HUES64 (cell line): Measurements from ENCODE around the gene TWF2.

Experiments
- H3K27ac ChIP-seq: 2 replicates; pipeline ENCODE4 v1.7.0; 2013; ENCODE audit warnings: low read depth, low read length, inconsistent platforms
- H3K27me3 ChIP-seq: 2 replicates; pipeline ENCODE4 v1.6.1; 2013; ENCODE audit warnings: mild to moderate bottlenecking, low read length; ENCODE audit not compliant: insufficient read depth
- H3K36me3 ChIP-seq: 2 replicates; pipeline ENCODE4 v1.6.1; 2013; ENCODE audit warnings: mild to moderate bottlenecking, low read length; ENCODE audit not compliant: insufficient read depth
- H3K4me1 ChIP-seq: 2 replicates; pipeline ENCODE4 v1.6.1; 2013; ENCODE audit warnings: mild to moderate bottlenecking, low read length, moderate library complexity; ENCODE audit not compliant: insufficient read depth
- H3K4me3 ChIP-seq: 2 replicates; pipeline ENCODE4 v1.5.1; 2013; ENCODE audit warnings: mild to moderate bottlenecking, low read length, moderate library complexity
- H3K9ac ChIP-seq: 2 replicates; pipeline ENCODE4 v1.6.1; 2013; ENCODE audit warnings: mild to moderate bottlenecking, low read depth, low read length
- H3K9me3 ChIP-seq: 2 replicates; pipeline ENCODE4 v1.6.1; 2013; ENCODE audit warnings: low read depth, low read length; ENCODE audit not compliant: insufficient read depth
- WGBS: fragments of 150-250, 120-280 bp; methylation state at CpG from one replicate; pipeline ENCODE4 v1.1.7; 2013; ENCODE audit warnings: missing lambda C conversion rate; 5-methylcytosine and 5-hydroxymethylcytosine counted together

The TWF2 gene

GRCh38 chr3:52197499-52197841 is 41.5 kb downstream of the TWF2 start:
- Histone ChIP-seq H3K27ac (peak overlapping the region; percentile 45), H3K9me3 (no peaks in the 10 kb centered on the region), H3K4me3 (peak overlapping the region; percentile 85), H3K9ac (peak overlapping the region; percentile 17), H3K4me1 (peaks cover 6% of the 10 kb centered on the region; the same call in 1 of the 2 replicates), H3K36me3 (peaks cover 32% of the 10 kb centered on the region), H3K27me3 (no peaks in the 10 kb centered on the region)
- WGBS = 60% methylated on average over 10 of the region's 10 CpGs

GRCh38 chr3:52196977-52197376 is 42.0 kb downstream of the TWF2 start:
- Histone ChIP-seq H3K9me3 (no peaks in the 10 kb centered on the region), H3K4me1 (peaks cover 6% of the 10 kb centered on the region; the same call in 1 of the 2 replicates), H3K4me3 (no peak overlapping the region), H3K9ac (no peak overlapping the region), H3K36me3 (peaks cover 28% of the 10 kb centered on the region), H3K27ac (no peak overlapping the region), H3K27me3 (no peaks in the 10 kb centered on the region)
- 93% methylated on average over 3 of the region's 3 CpGs for WGBS

- peaks cover 6% of the 10 kb centered on the region; the same call in 1 of the 2 replicates for H3K4me1 ChIP-seq
Measured at GRCh38 chr3:52195823-52196331, 43.1 kb downstream of the TWF2 start.

GRCh38 chr3:52195291-52195597 is 43.7 kb downstream of the TWF2 start:
- Histone ChIP-seq H3K9me3 (no peaks in the 10 kb centered on the region), H3K9ac (no peak overlapping the region), H3K36me3 (peaks cover 11% of the 10 kb centered on the region), H3K4me1 (peaks cover 6% of the 10 kb centered on the region; the same call in 1 of the 2 replicates), H3K27ac (no peak overlapping the region), H3K4me3 (no peak overlapping the region), H3K27me3 (no peaks in the 10 kb centered on the region)
- 87% methylated on average over 3 of the region's 3 CpGs for WGBS

More at GRCh38 chr3:52195823-52196331, 43.1 kb downstream of the TWF2 start:
- Histone ChIP-seq H3K36me3 (peaks cover 17% of the 10 kb centered on the region), H3K9me3 (no peaks in the 10 kb centered on the region), H3K27me3 (no peaks in the 10 kb centered on the region), H3K27ac (no peak overlapping the region), H3K4me3 (no peak overlapping the region), H3K9ac (no peak overlapping the region)
- 89% methylated on average over 10 of the region's 10 CpGs for WGBS

DNA sequence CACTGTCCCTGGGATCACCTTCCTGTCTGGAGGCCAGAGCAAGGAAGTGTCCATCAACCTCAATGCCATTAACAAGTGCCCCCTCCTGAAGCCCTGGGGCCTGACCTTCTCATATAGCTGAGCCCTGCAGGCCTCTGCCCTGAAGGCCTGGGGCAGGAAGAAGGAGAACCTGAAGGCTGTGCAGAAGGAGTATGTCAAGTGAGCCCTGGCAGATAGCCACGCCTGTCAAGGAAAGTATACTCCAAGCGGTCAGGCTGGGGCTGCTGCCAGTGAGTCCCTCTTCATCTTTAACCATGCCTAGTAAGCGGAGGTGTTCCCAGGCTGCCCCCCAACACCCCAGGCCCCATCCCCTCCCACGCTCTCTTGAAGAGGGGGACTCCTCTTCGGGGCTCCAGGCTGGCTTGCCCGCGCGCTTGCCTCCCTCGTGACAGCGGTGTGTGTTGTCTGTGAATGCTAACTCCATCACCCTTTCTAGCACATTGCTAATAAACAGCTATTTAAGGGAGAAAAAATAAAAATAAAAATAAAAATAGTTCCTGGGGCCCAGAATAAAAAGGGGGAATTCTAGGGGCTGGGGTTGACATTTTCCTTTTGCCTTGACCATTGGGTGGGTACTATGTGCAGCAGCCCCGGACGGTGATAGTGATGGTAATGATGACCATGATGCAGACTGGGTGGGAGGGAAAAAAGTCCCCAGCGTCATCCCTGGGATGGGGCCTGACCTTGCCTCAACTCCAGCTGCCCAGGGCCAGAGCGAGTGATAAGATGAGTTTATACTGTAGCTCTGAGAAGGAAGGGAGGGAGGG is 44.3 kb downstream of the TWF2 start:
- H3K4me1 ChIP-seq = peaks cover 6% of the 10 kb centered on the region; the same call in 1 of the 2 replicates
- H3K27me3 ChIP-seq = no peaks in the 10 kb centered on the region
- H3K27ac ChIP-seq = no peak overlapping the region
- 89% methylated on average over 11 of the region's 14 CpGs for WGBS
- H3K4me3 ChIP-seq = no peak overlapping the region
- peaks cover 6% of the 10 kb centered on the region for H3K36me3 ChIP-seq
- no peak overlapping the region for H3K9ac ChIP-seq
- no peaks in the 10 kb centered on the region for H3K9me3 ChIP-seq

DNA sequence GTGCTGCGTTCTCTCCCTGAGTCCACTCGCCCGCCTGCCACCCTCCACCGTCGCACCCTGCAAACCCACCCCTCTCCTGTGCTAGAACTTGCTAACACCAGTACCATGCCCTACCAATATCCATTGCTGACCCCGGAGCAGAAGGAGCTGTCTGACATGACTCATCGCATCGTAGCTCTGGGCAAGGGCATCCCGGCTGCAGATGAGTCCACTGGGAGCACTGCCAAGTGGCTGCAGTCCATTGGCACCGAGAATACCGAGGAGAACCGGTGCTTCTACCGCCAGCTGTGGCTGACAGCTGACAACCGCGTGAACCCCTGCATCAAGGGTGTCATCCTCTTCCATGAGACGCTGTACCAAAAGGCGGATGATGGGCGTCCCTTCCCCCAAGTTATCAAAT is 45.9 kb downstream of the TWF2 start:
- H3K27me3 ChIP-seq = no peaks in the 10 kb centered on the region
- 93% methylated on average over 18 of the region's 18 CpGs for WGBS
- H3K9ac ChIP-seq = no peak overlapping the region
- H3K9me3 ChIP-seq = no peaks in the 10 kb centered on the region
- H3K4me1 ChIP-seq = peaks cover 6% of the 10 kb centered on the region; the same call in 1 of the 2 replicates
- no peaks in the 10 kb centered on the region for H3K36me3 ChIP-seq
- H3K27ac ChIP-seq = no peak overlapping the region
- H3K4me3 ChIP-seq = no peak overlapping the region

DNA sequence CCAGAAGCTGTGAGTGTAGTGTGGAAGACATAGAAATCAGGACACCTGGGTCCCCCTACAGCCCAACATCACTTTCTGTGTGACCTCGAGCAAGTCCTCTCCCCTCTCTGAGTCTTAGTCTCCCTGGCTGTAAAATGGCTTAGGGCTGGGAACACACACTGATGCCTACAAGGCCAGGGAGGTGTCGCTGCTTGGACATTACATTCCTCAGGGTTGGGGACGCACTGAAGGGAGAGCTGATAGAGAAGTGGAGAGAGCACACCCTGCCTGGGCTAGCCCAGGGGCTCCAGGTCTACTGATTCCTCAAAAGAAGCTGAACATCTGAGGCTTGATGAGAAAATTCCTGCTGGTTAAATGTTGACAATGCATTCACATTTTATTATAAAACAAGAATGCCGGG is 47.3 kb downstream of the TWF2 start:
- Histone ChIP-seq H3K4me3 (no peak overlapping the region), H3K4me1 (no peaks in the 10 kb centered on the region), H3K9me3 (no peaks in the 10 kb centered on the region), H3K27ac (no peak overlapping the region), H3K9ac (no peak overlapping the region), H3K27me3 (no peaks in the 10 kb centered on the region), H3K36me3 (no peaks in the 10 kb centered on the region)
- 92% methylated on average over 4 of the region's 4 CpGs for WGBS

DNA sequence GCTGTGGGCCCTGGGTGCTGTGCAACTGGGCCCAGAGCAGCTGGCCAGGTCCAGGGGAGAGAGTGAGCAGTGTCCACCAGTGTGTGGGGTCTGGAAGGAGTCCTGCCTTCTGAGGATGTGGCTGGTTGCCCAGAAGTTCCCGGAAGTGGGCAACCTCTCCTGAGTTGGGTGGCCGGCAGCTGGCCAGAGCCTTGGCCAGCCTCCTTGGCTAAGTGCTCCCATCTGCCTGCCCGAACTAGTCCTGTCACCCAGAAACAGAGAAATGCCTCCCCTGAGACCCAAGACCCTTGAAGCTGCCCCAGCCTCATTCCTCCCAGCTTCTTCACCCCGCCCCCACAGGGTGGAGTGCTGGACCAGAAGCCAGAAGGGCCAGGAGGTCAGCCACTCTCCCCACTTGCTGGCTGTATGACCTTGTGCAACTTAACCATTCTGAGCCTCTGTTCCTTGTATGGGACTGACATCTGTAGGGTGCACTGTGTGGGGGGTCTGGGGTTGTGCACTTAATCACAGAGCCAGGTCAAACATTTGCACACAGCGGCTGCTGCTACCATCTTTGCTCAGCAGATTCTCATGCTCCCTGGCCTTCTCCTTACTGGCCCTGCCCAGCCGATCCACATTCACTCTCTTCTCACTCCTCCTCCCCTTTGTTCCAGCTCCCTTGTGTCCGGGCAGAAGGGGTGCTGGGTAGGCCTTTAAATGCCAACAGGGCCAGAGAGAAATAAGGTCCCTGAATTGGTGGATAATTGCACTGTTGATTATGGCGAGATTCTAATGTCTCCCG is 48.5 kb downstream of the TWF2 start:
- H3K9ac ChIP-seq = no peak overlapping the region
- no peaks in the 10 kb centered on the region for H3K9me3 ChIP-seq
- H3K4me1 ChIP-seq = no peaks in the 10 kb centered on the region
- no peak overlapping the region for H3K27ac ChIP-seq
- no peak overlapping the region for H3K4me3 ChIP-seq
- no peaks in the 10 kb centered on the region for H3K27me3 ChIP-seq
- WGBS = 90% methylated on average over 9 of the region's 9 CpGs
- H3K36me3 ChIP-seq = no peaks in the 10 kb centered on the region

DNA sequence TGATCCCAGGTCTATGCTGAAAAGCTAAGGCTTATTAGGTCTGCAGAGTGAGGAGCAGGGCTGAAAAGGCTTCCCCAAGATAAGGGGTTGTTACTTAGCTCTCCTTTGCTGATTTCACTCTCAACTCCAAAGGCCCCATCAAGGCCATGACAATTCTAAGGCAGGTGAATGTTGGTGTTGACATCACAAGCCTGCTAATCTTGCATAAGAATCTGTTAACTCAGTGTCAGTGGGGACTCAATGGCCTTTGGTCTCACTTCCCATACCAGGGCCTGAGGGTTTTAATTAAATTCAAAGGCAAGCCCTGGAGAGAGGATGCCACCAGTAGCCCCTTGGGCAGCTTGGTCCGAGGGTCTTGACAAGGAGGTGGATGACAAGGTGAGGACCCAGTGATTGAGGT is 50.4 kb downstream of the TWF2 start:
- 67% methylated on average over 1 of the region's 1 CpG for WGBS
- Histone ChIP-seq H3K9me3 (no peaks in the 10 kb centered on the region), H3K4me3 (no peak overlapping the region), H3K36me3 (no peaks in the 10 kb centered on the region), H3K27me3 (no peaks in the 10 kb centered on the region), H3K9ac (no peak overlapping the region), H3K27ac (no peak overlapping the region), H3K4me1 (no peaks in the 10 kb centered on the region)

- no peak overlapping the region for H3K27ac ChIP-seq
- H3K9me3 ChIP-seq = no peaks in the 10 kb centered on the region
- no peak overlapping the region for H3K4me3 ChIP-seq
- H3K36me3 ChIP-seq = no peaks in the 10 kb centered on the region
- no peaks in the 10 kb centered on the region for H3K27me3 ChIP-seq
- H3K9ac ChIP-seq = no peak overlapping the region
- WGBS = 96% methylated on average over 9 of the region's 9 CpGs
- H3K4me1 ChIP-seq = no peaks in the 10 kb centered on the region
Measured at GRCh38 chr3:52186729-52187128, 52.2 kb downstream of the TWF2 start.

DNA sequence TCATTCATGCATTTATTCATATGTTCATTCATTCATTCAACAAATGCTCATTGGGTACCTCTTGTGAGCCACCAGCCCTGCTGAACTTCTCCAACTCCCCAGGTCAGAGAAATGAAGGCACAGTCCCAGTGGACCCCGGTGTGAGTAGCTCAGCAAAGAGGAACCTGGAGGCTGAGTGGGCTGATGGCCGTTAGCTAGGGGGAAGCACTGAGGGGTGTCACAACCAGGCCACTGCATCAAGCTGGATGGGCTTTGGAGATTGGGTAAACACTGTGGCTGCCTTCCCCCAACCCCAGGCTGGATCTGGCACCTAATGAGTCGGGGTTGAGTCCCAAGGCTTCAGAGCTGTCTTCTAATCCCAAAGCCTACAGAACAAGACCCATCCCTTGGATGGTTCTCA is 53.1 kb downstream of the TWF2 start:
- H3K9me3 ChIP-seq = no peaks in the 10 kb centered on the region
- H3K36me3 ChIP-seq = no peaks in the 10 kb centered on the region
- no peaks in the 10 kb centered on the region for H3K27me3 ChIP-seq
- peaks cover 4% of the 10 kb centered on the region; the same call in 1 of the 2 replicates for H3K4me1 ChIP-seq
- H3K27ac ChIP-seq = no peak overlapping the region
- H3K9ac ChIP-seq = no peak overlapping the region
- no peak overlapping the region for H3K4me3 ChIP-seq
- WGBS = 92% methylated on average over 3 of the region's 3 CpGs
